NCI-H510A treated with DMSO at 0.1 percent for 48 hours (cell line): ENCODE results near the gene KIF18B.
A peak's percentile ranks its signal among the peaks of the same experiment; 100 is the strongest.
"Not testable (repeated sequence)": the region's sequence is repeated elsewhere in the genome, so short reads cannot be mapped to it uniquely, and the experiment has no call there.

Experiments
- DNase-seq: peaks from one replicate; lab custom pipeline; 2025; lab: John Stamatoyannopoulos, UW

The KIF18B gene

GRCh38 chr17:44969144-44969780 is 21.7 kb upstream of the KIF18B start:
- DNase-seq, result no peak

- DNase-seq, result peak; percentile 87
Measured at GRCh38 chr17:44968225-44969143, 20.9 kb upstream of the KIF18B start, which contains the start of gene C1QL1. Gene C1QL1, minus strand, starts transcription at chr17:44968303. Its CDS starts 255 bp downstream, at chr17:44968048.

GRCh38 chr17:44967907-44968224 is 20.3 kb upstream of the KIF18B start:
- DNase-seq, result no peak

GRCh38 chr17:44967026-44967906 is 19.7 kb upstream of the KIF18B start:
- no peak for DNase-seq

GRCh38 chr17:44966348-44967025 is 18.9 kb upstream of the KIF18B start:
- DNase-seq, result no peak

GRCh38 chr17:44965481-44966234 is 18.1 kb upstream of the KIF18B start:
- no peak for DNase-seq

- no peak for DNase-seq
Measured at GRCh38 chr17:44961921-44962350, 14.4 kb upstream of the KIF18B start.

GRCh38 chr17:44960691-44961090 is 13.1 kb upstream of the KIF18B start:
- DNase-seq, result no peak

- no peak for DNase-seq
Measured at GRCh38 chr17:44959821-44960531, 12.4 kb upstream of the KIF18B start.

GRCh38 chr17:44956998-44957981 is 9.7 kb upstream of the KIF18B start:
- DNase-seq, result no peak

GRCh38 chr17:44955674-44956425 is 8.3 kb upstream of the KIF18B start:
- DNase-seq, result no peak

- DNase-seq, result no peak
Measured at GRCh38 chr17:44952946-44953475, 5.4 kb upstream of the KIF18B start.

- no peak for DNase-seq
Measured at GRCh38 chr17:44948315-44948795, 782 bp upstream of the KIF18B start.

GRCh38 chr17:44945652-44946051 is 1.9 kb downstream of the KIF18B start:
- not testable (repeated sequence) for DNase-seq

GRCh38 chr17:44942456-44942855 is 5.1 kb downstream of the KIF18B start:
- DNase-seq, result no peak

- peak; percentile 10 for DNase-seq
Measured at GRCh38 chr17:44941712-44942331, 5.8 kb downstream of the KIF18B start.

- DNase-seq, result no peak
Measured at GRCh38 chr17:44940768-44941167, 6.8 kb downstream of the KIF18B start.
